GDM1 (cell line): ENCODE data around the gene SLC24A4.

Source experiments
- DNase-seq: peaks from one replicate; lab custom pipeline; 2025; lab: John Stamatoyannopoulos, UW

The SLC24A4 gene, protein sequence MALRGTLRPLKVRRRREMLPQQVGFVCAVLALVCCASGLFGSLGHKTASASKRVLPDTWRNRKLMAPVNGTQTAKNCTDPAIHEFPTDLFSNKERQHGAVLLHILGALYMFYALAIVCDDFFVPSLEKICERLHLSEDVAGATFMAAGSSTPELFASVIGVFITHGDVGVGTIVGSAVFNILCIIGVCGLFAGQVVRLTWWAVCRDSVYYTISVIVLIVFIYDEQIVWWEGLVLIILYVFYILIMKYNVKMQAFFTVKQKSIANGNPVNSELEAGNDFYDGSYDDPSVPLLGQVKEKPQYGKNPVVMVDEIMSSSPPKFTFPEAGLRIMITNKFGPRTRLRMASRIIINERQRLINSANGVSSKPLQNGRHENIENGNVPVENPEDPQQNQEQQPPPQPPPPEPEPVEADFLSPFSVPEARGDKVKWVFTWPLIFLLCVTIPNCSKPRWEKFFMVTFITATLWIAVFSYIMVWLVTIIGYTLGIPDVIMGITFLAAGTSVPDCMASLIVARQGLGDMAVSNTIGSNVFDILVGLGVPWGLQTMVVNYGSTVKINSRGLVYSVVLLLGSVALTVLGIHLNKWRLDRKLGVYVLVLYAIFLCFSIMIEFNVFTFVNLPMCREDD

GRCh38 chr14:92323011-92323915, at the start of gene SLC24A4:
Gene SLC24A4 (plus strand): TSS chr14:92323165. CDS start chr14:92323831, 666 bp downstream.
- DNase-seq = no peak

DNA sequence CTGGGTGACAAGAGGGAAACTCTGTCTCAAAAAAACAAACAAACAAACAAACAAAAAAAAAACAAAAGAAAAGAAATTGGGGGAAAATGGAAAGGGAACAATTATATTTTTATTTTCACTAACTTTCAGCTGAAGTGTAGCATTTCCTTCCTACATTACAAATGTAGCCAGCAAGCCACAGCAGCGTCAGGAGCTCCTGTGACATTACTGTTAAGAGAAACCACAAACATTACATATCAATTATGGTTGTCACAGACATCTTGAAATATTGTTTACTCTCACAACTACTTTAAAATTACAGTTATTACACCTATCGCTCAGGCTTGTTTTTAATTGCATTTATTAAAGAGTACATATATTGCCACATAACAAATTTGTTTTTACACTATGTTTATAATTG, 49.8 kb upstream of the SLC24A4 start:
- no peak for DNase-seq

DNA sequence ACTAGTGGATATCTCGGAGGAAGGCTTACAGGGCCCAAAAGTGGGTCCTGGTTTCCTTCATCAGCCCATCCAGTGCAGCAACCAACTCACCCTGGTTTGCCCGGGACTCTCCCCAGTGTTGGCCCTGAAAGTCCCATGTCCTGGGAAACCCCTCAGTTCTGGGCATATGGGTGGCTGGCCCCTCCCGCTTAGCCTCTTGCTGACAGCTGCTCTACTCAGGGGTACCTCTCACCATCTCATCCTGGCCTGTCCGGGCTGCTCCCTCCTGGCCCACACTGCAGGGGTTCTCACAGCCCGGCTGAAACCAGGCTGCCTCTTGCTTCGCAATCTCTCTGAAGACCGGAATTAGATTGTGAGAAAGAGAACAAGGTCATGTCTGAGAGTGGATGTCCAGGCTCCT, 48.9 kb upstream of the SLC24A4 start:
- no peak for DNase-seq

DNA sequence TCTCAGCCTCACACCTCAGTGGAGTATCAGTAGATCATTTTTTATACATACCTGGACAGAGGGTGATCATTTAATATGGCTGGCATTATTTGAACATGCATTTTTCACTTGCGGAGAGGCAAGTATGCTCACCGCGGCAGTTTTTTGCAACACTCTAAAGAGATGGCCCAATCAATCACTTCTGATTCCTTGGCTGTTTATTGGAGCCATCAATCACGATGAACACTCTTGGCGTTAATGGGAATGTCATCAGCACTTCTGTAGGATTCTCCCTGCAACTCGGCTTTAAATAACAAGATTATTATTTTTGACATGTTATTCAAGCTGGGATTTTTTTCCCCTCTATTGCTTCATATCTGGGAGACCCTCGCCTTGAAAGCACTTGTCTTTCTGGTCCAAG, 46.9 kb upstream of the SLC24A4 start:
- no peak for DNase-seq

- no peak for DNase-seq
These were observed 45.9 kb upstream of the SLC24A4 start for GRCh38 chr14:92277031-92277430.

DNA sequence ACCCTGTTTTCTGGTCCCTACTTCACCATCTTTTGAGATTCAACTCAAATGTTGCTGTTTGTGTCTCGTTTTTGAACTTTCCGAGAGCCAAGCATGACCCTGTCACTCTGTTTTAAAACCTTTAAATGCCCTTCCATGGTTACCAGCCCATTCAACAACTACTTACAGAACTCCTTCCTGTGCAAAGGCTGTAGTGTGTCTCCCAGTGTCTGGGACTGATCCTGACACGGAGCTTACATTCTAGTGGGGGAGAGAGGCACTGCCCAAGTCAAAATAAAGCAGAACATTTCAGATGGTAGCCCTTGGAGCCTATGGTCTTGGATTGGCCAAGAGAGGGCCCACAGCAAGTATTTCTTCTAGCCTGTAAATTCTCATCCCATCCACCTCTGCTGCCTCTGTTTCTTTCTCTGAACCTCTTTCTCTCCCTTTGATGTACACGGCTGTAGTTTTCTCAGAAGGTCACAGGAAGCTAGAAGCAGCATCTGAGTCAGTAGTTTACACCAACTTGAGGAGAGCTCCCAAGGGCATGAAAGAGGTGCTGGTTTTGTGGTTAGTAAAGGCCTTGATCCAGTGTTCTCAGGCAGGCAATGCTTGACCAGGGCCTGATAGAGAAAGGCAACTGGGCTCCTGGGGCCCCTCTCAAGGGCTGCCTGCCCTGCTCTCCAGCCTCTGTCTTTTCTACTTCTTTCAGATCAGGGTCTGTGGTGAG, 42.3 kb upstream of the SLC24A4 start:
- DNase-seq = no peak

DNA sequence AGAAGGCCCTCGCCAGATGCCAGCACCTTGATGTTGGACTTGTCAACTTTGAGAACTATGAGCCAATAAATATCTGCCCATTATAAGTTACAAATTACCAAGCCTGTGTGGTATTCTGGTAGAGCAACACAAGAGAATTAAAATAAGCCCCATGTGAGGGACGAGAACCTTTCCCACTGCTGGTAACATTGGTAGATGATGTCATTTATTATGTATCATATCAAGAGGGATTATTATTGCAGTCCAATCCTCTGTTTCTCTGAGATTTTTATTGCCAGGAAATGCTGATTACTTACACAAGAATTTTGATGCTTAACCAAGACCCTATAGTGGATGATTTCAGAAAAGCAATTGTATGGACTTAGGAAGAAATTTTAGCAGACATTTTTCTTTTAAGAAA, 40.3 kb upstream of the SLC24A4 start:
- DNase-seq = no peak

DNA sequence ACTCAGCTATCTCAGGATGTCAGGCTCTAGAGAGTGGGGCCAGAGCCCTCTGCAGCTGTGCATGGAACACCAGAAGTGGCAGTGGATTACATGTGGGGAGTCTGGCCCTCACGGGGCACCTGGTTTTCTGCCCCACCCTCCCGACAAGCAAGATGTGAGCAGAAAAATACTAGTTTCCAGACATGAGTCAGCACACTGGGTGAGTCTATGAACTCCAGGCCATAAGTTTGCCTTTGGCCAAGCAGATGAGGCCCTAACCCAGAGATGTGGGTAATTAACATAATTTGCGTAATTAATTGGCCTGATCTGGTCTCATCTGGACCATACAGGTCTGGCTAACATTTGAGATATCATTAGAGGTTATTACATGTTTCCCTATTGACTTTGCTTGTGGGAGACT, 37.7 kb upstream of the SLC24A4 start:
- no peak for DNase-seq

GRCh38 chr14:92287987-92288386, 35.0 kb upstream of the SLC24A4 start:
- DNase-seq = no peak

DNA sequence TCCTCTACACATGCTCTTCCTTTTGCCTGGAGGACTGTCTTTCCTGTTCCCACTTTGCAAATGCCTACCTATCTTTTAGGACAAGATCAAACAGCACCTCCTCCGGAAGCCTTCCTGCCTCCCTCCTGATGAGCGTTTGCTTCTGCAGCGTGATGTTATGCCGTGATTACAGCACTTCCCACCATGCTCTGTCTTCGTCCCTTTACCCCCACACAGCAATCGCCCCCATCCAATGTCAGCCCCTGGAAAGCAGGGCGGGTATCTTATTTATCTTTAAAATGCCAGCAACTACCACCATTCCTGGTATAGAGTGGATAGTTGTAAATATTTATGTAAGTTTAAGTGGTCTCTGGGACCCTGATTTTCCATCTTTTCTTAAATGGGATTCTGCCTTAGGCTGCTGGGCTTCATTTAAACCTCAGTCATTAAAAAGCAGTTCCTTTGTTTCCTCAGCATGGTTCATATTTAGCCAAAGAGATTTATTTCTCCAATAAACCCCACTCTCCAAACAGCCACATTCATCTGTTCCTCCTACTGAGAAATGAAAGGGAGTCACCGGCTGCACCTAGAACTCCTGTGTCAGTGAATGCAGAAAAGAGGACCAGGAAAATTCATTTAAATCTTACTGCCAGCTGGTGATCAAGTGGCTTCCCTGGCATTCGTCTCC, 33.8 kb upstream of the SLC24A4 start:
- no peak for DNase-seq

DNA sequence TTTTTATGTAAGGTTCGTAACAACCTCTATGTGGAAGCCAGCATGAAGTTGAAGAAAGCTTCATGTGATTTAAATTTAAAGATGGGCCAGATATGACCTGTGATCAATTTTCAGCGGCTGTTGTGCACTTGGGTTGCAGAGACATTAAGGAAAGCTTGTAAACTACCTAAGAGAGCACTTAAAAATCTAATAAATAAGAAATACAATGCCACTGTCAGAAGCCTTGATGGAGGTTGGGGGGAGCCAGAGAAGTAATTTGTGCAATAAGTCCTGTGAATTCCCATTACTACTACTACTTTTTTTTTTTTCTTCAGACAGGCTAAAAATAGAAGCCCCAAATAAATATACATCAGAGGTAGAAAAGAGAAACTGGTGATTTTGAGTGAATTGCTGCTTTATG, 30.3 kb upstream of the SLC24A4 start:
- no peak for DNase-seq

- no peak for DNase-seq
These were observed 28.5 kb upstream of the SLC24A4 start for GRCh38 chr14:92294506-92294905.

GRCh38 chr14:92297818-92298595, 25.0 kb upstream of the SLC24A4 start:
- DNase-seq = no peak

DNA sequence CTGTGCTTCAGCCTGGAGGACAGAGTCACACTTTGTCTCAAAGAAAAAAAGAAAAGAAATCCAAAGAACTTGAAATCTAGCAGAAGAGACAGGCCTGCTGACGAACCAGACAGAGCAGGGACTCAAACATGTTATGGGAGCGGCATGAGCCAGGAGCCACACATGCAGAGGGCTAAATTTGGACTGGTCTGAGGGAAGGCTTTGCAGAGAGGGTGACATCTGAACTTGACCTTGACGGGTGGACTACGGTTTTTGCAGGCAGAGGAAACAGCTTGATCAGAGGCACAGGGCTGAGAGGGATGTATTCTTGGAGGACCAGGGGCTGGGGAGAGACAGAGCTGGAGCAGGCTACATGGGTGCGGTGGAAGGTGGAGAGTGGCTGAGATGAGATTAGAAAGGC, 20.5 kb upstream of the SLC24A4 start:
- DNase-seq = no peak

DNA sequence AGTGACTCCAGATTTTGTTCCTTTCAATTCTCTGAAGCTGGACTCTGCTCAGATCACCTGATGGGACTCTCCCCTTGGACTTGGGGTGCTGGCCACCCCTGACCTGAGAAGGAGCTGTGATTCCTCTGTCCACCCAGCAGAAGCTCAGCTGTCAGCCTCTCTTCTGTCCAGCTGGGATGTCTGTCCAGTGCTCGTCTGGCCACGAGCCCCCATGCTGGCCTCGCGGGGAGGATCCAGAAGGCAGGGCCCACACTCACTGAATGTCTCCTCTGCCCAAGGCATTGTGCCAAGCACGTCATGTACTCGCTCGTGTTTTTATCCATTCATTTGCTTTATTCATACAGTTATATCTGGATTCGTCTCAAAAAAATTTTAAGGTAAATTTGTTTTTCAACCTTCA, 14.2 kb upstream of the SLC24A4 start:
- DNase-seq = no peak

DNA sequence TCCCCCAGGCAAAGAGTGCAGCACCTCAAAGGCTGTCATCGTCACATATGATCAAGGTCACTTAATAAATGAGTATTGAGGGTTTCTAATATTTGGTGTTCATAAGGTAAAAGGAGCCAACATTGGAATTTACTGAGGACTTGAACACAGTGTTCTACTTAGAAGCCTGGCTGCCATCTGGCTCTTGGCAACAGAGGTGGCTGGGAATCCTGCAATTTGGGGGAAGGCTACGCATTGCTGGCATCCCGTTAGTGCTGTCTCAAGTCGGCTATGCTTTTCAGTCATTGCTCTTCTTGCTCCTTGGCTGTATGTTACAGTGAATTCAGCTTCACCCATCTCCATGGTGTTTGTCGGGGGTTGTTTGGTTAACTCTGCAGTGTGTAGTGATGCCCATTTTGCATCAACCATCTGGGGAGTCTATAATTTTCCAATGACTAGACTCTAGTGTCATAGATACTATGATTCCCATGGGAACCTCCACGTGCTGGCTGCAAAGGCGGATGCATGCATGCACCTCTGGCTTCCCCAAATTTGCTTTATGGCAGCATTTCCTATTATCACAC, 12.9 kb upstream of the SLC24A4 start:
- no peak for DNase-seq

DNA sequence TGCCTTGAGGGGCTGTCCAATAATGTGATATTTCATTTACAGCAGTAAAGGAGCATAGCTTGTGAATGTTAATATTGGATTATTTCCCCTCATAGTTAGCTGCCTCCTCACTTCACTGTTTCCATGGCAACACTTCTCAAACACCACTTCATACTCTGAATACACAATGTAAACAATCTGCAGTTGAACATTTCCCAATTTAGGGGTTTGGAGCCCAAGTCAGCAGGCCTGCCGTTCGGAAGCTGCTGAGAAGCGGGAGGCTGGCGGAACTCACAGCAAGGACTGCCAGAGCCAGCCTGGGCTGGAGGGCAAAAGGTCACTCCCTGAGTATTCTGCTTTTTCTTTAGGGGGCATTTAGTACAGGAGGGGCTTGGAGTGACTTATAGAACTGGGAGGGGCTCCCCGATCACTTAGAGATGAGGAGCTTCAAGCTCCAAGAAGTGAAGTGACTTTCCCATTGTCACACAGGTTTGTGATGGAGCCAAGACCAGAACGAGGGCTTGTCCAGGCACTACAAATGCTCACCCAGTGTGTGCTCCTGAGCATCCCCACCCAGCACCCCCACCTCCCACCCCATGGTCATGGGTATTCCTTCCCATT, 12.1 kb upstream of the SLC24A4 start:
- no peak for DNase-seq

GRCh38 chr14:92314182-92314581, 8.8 kb upstream of the SLC24A4 start:
- no peak for DNase-seq

DNA sequence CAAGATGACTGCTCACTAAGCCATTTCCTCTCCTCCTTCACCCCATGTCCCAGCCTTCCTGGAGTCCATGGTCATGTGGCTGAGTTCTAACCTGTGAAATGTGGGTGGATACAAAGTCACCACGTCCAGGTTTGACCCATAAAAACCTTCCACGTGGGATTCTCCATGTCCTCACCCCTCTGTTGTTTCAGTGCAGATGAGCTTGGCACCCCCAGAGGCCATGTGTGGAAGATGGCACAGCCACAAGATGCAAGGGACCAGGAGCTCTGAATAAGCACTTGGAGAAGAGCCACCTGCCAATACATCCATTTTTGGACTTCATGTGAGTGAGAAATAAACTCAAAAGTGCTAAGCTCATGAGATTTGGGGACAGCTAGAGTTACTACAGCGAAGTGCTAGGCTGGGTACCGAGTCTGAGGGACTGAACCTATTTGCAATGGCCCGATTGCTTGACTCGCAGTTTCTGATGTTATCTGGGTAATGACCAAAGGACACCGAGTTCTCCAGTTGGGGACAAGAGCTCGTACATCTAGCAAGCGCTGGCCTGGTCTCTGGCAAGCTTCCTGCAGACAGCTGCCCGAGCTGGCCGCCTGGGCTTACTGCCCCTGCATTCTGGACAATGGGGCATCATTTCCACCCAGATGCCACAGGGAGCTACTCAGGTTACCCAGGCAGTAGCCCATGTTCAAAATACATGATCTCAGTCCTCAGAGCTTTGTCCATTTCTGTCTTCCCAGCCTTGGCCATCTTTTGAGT, 7.7 kb upstream of the SLC24A4 start:
- DNase-seq = no peak
